ENCODE results near the gene POLRMT.

DNA sequence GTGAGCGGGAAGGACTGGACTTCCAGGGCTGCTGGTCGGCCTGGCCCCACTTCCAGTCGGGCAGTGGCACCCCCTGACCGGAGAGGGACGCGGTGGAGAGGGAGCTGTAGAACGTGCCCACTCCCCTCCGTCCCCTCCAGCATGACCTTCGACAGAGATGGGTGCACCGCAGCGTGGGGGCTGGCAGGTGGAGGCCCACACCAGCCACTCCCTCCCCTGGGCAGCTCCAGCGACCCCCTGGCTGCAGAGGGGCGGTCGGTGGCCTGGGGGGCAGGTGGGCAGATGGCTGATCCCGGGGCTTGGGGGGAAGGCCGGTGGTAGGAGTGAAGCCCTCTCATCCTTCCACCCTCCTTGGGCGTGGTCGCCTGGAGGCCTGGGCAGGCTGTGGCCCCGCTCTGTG is 41.2 kb downstream of the POLRMT start:
- TF ChIP-seq, protein P1, sequence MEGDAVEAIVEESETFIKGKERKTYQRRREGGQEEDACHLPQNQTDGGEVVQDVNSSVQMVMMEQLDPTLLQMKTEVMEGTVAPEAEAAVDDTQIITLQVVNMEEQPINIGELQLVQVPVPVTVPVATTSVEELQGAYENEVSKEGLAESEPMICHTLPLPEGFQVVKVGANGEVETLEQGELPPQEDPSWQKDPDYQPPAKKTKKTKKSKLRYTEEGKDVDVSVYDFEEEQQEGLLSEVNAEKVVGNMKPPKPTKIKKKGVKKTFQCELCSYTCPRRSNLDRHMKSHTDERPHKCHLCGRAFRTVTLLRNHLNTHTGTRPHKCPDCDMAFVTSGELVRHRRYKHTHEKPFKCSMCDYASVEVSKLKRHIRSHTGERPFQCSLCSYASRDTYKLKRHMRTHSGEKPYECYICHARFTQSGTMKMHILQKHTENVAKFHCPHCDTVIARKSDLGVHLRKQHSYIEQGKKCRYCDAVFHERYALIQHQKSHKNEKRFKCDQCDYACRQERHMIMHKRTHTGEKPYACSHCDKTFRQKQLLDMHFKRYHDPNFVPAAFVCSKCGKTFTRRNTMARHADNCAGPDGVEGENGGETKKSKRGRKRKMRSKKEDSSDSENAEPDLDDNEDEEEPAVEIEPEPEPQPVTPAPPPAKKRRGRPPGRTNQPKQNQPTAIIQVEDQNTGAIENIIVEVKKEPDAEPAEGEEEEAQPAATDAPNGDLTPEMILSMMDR (optimal IDR thresholded peaks at IDR 0.05 in 1 of 3, IDR thresholded peaks at IDR 0.05 in 1 of 3, conservative IDR thresholded peaks at IDR 0.05 in 1 of 3; ENCODE audit: extremely low read depth in 1 of 3, insufficient read depth in 2 of 3, low read length in 3 of 3) = no peak
- no peak for TF ChIP-seq EZH2 (IDR thresholded peaks at IDR 0.05; ENCODE audit: low read length)
